OCI-LY3 (cell line): Measurements from ENCODE around the gene UBA52.

Source experiments
- CTCF ChIP-seq: fragments of 200-600, 300-600 bp; sonication (generic); IDR thresholded peaks from 2 replicates; pipeline ENCODE4 v1.5.1; 2014; ENCODE audit warnings: antibody characterized with exemption, low read length, low read depth
- EZH2phosphoT487 ChIP-seq: fragments of 200-600 bp; shearing (Covaris generic); IDR thresholded peaks from 2 replicates; pipeline ENCODE4 v1.6.1; 2018; ENCODE audit warnings: antibody characterized with exemption, mixed run types, low read depth

GRCh38 chr19:18608805-18609716 is 37.4 kb downstream of the UBA52 start:
- no peak for TF ChIP-seq CTCF
- no peak for TF ChIP-seq EZH2phosphoT487
